HepG2 (cell line): ENCODE measurements around the gene STRBP. TPM values are rescaled to one million over a fixed set of nuclear protein-coding genes. Genes with fewer than 3 reads are reported as not detected.
A peak's percentile ranks its signal among the peaks of the same experiment; 100 is the strongest.

ENCODE experiments used
- GTF2F1 ChIP-seq: fragments of 150-350 bp; IDR thresholded peaks from 2 replicates; pipeline ENCODE4 v1.6.1; 2014; ENCODE audit warnings: low read length
- HOMEZ ChIP-seq: IDR thresholded peaks from 2 replicates; pipeline ENCODE4 v1.6.1; 2016; ENCODE audit warnings: low read depth
- MAFG ChIP-seq: sonication (generic); formaldehyde crosslinking; IDR thresholded peaks from 2 replicates; pipeline ENCODE4 v1.5.1; 2020; ENCODE audit warnings: mild to moderate bottlenecking, missing genetic modification reagents
- MAFK ChIP-seq, 2 experiments: IDR thresholded peaks in 1 of 2; conservative IDR thresholded peaks in 1 of 2; 2 replicates each; pipeline ENCODE4 v1.6.1; 2011; ENCODE audit warnings: improper control_type of control experiment in 2 of 2, low read length in 2 of 2
- NFE2 ChIP-seq: sonication (generic); formaldehyde crosslinking; IDR thresholded peaks from 2 replicates; pipeline ENCODE4 v1.4.0; 2020; ENCODE audit warnings: missing genetic modification reagents
- ZBED4 ChIP-seq: sonication (generic); formaldehyde crosslinking; IDR thresholded peaks from 2 replicates; pipeline ENCODE4 v1.4.0; 2020; ENCODE audit warnings: missing genetic modification reagents, borderline replicate concordance
- ZNF430 ChIP-seq: sonication (generic); formaldehyde crosslinking; IDR thresholded peaks from 2 replicates; pipeline ENCODE4 v1.9.0; 2021; ENCODE audit warnings: mild to moderate bottlenecking, missing genetic modification reagents
- ZNF546 ChIP-seq: sonication (generic); formaldehyde crosslinking; conservative IDR thresholded peaks from 2 replicates; pipeline ENCODE4 v1.8.1; 2023; ENCODE audit warnings: mild to moderate bottlenecking, missing genetic modification reagents
- polyA plus RNA-seq, 8 experiments: library from polyadenylated mRNA; depleted of rRNA in 3 of 8; stranded (reverse) in 7 of 8; unstranded in 1 of 8; fragments of >200 nt; fragmentation: Illumina TruSeq in 4 of 8; extraction: Trizol in 4 of 8; gene quantifications; 2 replicates each; pipeline versions ENCODE4 v1.2.1 to v1.2.3, GENCODE V29; 2011 to 2016; ENCODE audit warnings: low read depth in 4 of 8, missing spikeins in 1 of 8, mixed read lengths in 1 of 8; ENCODE audit not compliant: insufficient read depth in 1 of 8
- total RNA-seq, 5 experiments: library from RNA; depleted of rRNA; stranded (reverse); fragments of >200 nt; fragmentation: Illumina TruSeq; extraction: Trizol; gene quantifications; 2 replicates each; pipeline ENCODE4 v1.2.3, GENCODE V29; 2016; ENCODE audit warnings: low read depth in 1 of 5

STRBP gene
- total and polyA plus RNA-seq, 2 of the 13 experiments (the other 11 are each of a cell fraction or from before 2014, with no cell fraction given) = 14.5 to 38.5 TPM

- TF ChIP-seq ZBED4 (CRISPR knock-in tag) (no peak), GTF2F1 (no peak), HOMEZ (CRISPR knock-in tag) (no peak), NFE2 (CRISPR knock-in tag) (peak; percentile 50; the same call in 1 of the 2 replicates), MAFK (conservative IDR thresholded peaks at IDR 0.05 in 1 of 2, IDR thresholded peaks at IDR 0.05 in 1 of 2; ENCODE audit: low read length in 2 of 2) (peak; percentile 27 to 35; a peak in 2 of 4 replicates), ZNF546 (no peak), MAFG (peak; percentile 74), ZNF430 (CRISPR knock-in tag) (no peak)
Measured at GRCh38 chr9:123312306-123312877, 44.0 kb upstream of the STRBP start (continued).
